Stimulated activated CD4-positive, alpha-beta T cell treated with anti-CD3 and anti-CD28 coated beads, Interleukin-4, amount 100 ng/mL, for 48 hours (primary cell): ENCODE measurements around the gene MT1M.
"Not testable (repeated sequence)": the region's sequence is repeated elsewhere in the genome, so short reads cannot be mapped to it uniquely, and the experiment has no call there.

Experiments used
- DNase-seq, 2 donors: peaks; one replicate each; pipeline ENCODE4 v3.0.0-alpha.2; 2020; ENCODE audit warnings: low read depth in 2 of 2

The MT1M gene

GRCh38 chr16:56608876-56609462 is 23.5 kb upstream of the MT1M start:
- no peak for DNase-seq

DNA sequence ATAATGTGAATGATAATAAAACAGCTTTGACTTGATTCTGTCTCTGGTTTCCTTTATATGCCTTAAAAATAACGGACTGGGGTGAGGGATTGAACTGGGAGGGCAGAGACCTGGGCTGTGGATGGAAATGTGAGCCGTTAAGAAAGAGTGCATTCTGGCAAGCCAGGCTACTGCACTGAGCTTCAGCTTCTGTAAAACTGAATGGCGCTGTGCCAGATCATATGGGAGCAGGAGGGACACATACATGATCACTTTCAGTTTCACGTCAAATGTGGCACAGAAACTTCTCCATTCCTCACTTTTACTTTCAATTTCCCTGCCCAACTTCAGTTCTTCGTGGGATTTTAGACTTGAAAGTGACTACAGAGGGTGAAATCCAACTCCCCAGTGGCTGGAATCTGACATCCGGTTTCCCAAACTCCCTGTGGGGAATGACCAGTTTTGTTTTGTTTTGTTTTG is 23.0 kb upstream of the MT1M start:
- DNase-seq = peak; percentile 62 to 73

GRCh38 chr16:56610017-56610608 is 22.3 kb upstream of the MT1M start:
- DNase-seq = peak; percentile 66 to 78

- DNase-seq = no peak
Measured at GRCh38 chr16:56610609-56611111, 21.8 kb upstream of the MT1M start.

DNA sequence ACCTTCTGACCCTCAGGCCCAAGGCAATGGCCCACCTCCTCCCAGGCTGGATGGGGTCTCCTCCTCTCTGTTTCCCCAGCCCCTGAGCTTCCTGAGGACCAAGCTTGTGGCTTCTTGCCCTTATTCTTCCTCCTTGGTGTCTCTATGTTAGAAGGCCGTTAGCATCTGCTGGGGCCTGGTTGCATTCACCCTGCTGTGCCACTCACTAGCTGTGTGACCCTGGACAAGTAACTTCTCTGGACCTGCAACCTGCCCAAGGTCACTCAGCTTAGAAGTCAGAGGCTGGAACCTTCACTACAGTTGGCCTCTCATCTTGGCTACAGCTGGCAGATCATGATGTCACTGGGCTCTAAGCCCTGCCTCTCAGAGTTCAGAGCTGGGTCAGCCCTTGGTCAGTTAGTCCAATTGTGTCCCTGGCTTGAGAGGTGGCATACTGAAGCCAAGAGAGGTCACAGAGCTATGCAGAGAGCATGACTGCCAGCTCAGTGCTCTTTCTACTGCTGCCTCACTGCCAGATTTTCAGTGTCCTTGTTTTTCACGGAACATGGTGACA is 21.1 kb upstream of the MT1M start:
- DNase-seq = no peak

DNA sequence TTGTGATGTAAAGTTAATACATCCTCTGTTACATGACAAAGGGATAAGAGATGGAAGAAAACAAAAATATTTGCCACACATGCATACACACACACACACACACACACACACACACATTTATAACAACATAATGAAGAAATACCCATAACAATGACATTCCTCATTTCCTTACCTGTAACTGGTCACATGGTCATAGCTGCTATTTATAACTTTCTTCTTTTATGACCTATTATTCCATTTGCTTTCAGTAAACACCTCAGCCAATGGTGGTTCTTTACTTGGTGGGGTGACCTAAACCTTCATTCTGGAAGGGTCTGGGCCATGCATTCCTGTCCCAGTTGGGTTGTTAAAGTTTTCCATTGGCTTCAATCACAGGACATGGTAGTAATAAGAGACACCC is 18.8 kb upstream of the MT1M start:
- no peak for DNase-seq

- DNase-seq = no peak
Measured at GRCh38 chr16:56614549-56614991, 17.9 kb upstream of the MT1M start.

- no peak for DNase-seq
Measured at GRCh38 chr16:56615353-56615752, 17.1 kb upstream of the MT1M start.

GRCh38 chr16:56616608-56617211 is 15.7 kb upstream of the MT1M start:
- DNase-seq = no peak

GRCh38 chr16:56617212-56618085 is 15.0 kb upstream of the MT1M start:
- peak; percentile 47 to 68 for DNase-seq

DNA sequence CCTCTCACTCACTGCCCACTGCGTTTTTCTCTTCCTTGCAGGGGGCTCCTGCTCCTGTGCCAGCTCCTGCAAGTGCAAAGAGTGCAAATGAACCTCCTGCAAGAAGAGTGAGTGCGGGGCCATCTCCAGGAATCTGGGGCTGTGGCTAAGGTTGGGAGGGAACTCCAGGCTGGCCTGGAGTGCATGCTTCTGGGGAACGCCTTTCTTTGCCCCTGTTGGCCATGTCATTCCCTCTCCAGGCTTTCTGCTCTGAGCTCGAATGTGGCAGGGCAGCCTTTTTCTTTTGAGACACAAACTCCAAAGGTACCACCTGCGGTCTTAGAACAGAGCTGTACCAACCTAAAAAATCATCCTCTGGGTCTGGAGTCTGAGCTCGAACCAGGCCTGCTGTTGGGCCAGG is 14.3 kb upstream of the MT1M start:
- no peak for DNase-seq

DNA sequence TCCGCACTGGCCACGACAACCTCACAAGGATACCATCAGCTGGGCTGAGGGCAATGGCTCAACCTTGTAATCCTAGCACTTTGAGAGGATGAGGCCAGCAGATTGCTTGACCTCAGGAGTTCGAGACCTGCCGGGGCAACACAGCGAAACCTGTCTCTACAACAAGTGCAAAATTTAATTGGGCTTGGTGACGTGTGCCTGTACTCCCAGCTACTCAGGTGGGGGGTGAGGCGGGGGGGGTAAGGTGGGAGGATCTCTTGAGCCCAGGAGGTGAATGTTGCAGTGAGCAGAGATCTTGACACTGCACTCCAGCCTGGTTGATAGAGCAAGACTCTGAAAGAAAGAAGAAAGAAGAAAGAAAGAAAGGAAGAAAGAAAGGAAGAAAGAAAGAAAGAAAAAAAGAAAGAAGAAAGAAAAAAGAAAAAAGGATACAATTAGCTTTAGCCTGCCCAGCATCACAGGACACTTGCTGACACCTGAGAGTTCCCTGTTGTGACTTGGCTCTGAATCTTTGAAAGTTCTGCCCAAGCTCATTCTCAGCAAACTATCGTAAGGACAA is 12.0 kb upstream of the MT1M start:
- DNase-seq = no peak

DNA sequence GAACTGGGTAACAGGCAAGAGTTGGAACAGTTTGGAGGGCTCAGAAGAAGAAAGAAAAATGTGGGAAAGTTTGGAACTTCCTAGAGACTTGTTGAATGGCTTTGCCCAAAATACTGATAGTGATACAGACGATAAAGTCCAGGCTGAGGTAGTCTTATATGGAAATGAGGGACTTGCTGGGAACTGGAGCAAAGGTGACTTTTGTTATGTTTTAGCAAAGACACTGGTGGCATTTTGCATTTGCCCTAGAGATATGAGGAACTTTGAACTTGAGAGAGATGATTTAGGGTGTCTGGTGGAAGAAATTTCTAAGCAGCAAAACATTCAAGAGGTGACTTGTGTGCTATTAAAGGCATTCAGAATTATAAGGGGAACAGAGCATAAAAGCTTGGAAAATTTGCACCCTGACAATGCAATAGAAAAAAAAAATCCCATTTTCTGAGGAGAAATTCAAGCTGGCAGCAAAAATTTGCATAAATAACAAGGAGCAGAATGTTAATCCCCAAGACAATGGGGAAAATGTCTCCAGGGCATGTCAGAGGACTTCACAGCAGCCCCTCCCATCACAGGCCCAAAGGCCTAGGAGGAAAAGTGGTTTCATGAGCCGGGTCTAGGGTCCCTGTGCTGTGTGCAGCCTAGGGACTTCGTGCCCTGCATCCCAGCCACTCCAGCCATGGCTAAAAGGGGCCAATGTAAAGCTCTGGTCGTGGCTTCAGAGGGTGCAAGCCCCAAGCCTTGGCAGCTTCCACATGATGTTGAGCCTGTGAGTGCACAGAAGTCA is 10.6 kb upstream of the MT1M start:
- not testable (repeated sequence) for DNase-seq

DNA sequence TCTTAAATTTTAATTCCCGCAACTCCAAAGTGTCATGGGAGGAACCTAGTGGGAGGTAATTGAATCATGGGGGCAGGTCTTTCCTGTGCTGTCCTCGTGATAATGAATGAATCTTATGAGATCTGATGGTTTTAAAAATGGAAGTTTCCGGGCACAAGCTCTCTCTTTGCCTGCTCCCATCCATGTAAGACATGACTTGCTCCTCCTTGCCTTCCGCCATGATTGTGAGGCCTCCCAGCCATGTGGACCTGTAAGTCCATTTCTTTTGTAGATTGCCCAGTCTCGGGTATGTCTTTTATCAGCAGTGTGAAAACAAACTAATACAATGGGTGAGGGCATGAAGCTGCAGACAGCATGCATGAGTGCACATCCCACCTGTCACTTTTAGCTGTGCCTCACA is 9.3 kb upstream of the MT1M start:
- not testable (repeated sequence) for DNase-seq

GRCh38 chr16:56623637-56624036 is 8.8 kb upstream of the MT1M start:
- no peak for DNase-seq

GRCh38 chr16:56625140-56625942 is 7.1 kb upstream of the MT1M start, which contains the start of gene MT1E:
TSS of gene MT1E (plus strand) at chr16:56625781. CDS start at chr16:56625852, 71 bp downstream.
- peak; percentile 66 to 67 for DNase-seq

DNA sequence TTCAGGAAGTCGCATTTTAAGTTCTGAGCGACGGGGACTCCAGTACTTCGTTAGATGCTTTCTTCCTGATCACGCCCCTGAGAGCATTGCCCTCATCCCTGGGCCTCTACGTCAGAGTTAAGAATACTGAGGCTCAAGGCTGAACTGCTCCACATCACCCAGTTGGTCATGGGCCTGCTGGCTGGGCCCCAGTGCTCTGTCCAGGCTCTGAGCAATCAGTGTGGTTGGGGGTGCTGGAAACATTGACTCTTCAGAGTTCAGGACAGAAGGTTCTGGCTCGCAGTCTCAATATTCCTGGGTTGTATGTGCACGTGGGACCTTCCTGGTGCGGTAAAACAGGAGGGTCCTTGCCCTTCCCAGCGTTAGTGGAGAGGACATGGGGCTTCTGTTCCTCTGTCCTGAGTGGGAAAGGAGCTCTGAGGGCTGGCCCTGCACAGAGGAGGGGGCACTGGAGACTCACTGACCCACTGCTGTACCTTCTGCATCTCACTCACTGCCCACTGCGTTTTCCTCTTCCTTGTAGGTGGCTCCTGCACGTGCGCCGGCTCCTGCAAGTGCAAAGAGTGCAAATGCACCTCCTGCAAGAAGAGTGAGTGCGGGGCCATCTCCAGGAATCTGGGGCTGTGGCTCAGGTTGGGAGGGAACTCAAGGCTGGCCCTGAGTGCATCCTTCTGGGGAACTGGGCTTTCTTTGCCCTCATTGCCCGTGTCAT is 6.4 kb upstream of the MT1M start:
- no peak for DNase-seq

- DNase-seq = no peak
Measured at GRCh38 chr16:56626685-56627084, 5.8 kb upstream of the MT1M start.
